Liver (tissue), 9 donors: ENCODE results near the gene SLC30A9. TPM values are rescaled to one million over a fixed set of nuclear protein-coding genes. Genes with fewer than 3 reads are reported as not detected.

Source experiments
- DNase-seq: peaks from one replicate; pipeline ENCODE4 v3.0.0-alpha.2; 2017; ENCODE audit warnings: low spot score
- H3K27ac ChIP-seq, 2 donors: one replicate each; pipeline ENCODE4 v1.7.0; 2013; ENCODE audit warnings: inconsistent platforms in 2 of 2, low read length in 2 of 2, control low read depth in 1 of 2, low read depth in 1 of 2, mild to moderate bottlenecking in 1 of 2
- H3K27me3 ChIP-seq, 4 donors: one replicate each; pipeline versions ENCODE4 v1.6.1 to v1.7.0; 2013; ENCODE audit warnings: low read length in 3 of 4, inconsistent platforms in 1 of 4, mild to moderate bottlenecking in 1 of 4, moderate library complexity in 1 of 4; ENCODE audit not compliant: control insufficient read depth in 4 of 4, insufficient read depth in 4 of 4
- H3K36me3 ChIP-seq, 4 donors: one replicate each; pipeline versions ENCODE4 v1.6.1 to v1.7.0; 2013; ENCODE audit warnings: low read length in 3 of 4, mild to moderate bottlenecking in 3 of 4, low read depth in 1 of 4, moderate library complexity in 1 of 4; ENCODE audit not compliant: control insufficient read depth in 4 of 4, insufficient read depth in 3 of 4
- H3K4me1 ChIP-seq, 4 donors: one replicate each; pipeline versions ENCODE4 v1.6.1 to v1.7.0; 2013; ENCODE audit warnings: low read length in 3 of 4, mild to moderate bottlenecking in 3 of 4, moderate library complexity in 1 of 4; ENCODE audit not compliant: control insufficient read depth in 4 of 4, insufficient read depth in 4 of 4
- H3K4me3 ChIP-seq, 3 donors: one replicate each; pipeline versions ENCODE4 v1.6.1 to v1.7.0; 2013; ENCODE audit warnings: low read length in 3 of 3, control low read depth in 1 of 3, low read depth in 1 of 3, mild to moderate bottlenecking in 1 of 3
- H3K9ac ChIP-seq, 2 donors: one replicate each; pipeline ENCODE4 v1.7.0; 2013; ENCODE audit warnings: low read length in 2 of 2, mild to moderate bottlenecking in 2 of 2, moderate library complexity in 2 of 2, control low read depth in 1 of 2, low read depth in 1 of 2
- H3K9me3 ChIP-seq, 4 donors: one replicate each; pipeline versions ENCODE4 v1.6.1 to v1.7.0; 2013; ENCODE audit warnings: low read length in 3 of 4; ENCODE audit not compliant: control insufficient read depth in 4 of 4
- ATF3 ChIP-seq: IDR thresholded peaks from 2 replicates; pipeline ENCODE4 v1.6.1; 2016; ENCODE audit warnings: antibody characterized with exemption
- EGR1 ChIP-seq, 2 donors: IDR thresholded peaks; 2 replicates each; pipeline ENCODE4 v1.6.1; 2016 to 2018; ENCODE audit warnings: antibody characterized with exemption in 2 of 2, low read depth in 2 of 2
- FOXA1 ChIP-seq: IDR thresholded peaks from 2 replicates; pipeline ENCODE4 v1.6.1; 2016; ENCODE audit warnings: antibody characterized with exemption
- FOXA2 ChIP-seq: IDR thresholded peaks from 2 replicates; pipeline ENCODE4 v1.6.1; 2016; ENCODE audit warnings: antibody characterized with exemption
- GABPA ChIP-seq, 2 donors: IDR thresholded peaks in 1 of 2; conservative IDR thresholded peaks in 1 of 2; 2 replicates each; pipeline ENCODE4 v1.6.1; 2016; ENCODE audit warnings: antibody characterized with exemption in 2 of 2, mild to moderate bottlenecking in 1 of 2, moderate library complexity in 1 of 2
- HNF4A ChIP-seq, 2 donors: conservative IDR thresholded peaks; 2 replicates each; pipeline ENCODE4 v1.6.1; 2016; ENCODE audit warnings: antibody characterized with exemption in 2 of 2, mild to moderate bottlenecking in 2 of 2
- JUND ChIP-seq, 2 donors: IDR thresholded peaks; 2 replicates each; pipeline ENCODE4 v1.6.1; 2016; ENCODE audit warnings: antibody characterized with exemption in 2 of 2
- MAX ChIP-seq: IDR thresholded peaks from 2 replicates; pipeline ENCODE4 v1.6.1; 2016; ENCODE audit warnings: antibody characterized with exemption
- RAD21 ChIP-seq, 2 donors: IDR thresholded peaks; 2 replicates each; pipeline ENCODE4 v1.6.1; 2016; ENCODE audit warnings: antibody characterized with exemption in 2 of 2, mild to moderate bottlenecking in 2 of 2
- REST ChIP-seq: IDR thresholded peaks from 2 replicates; pipeline ENCODE4 v1.6.1; 2016; ENCODE audit warnings: antibody characterized with exemption, mild to moderate bottlenecking
- RXRA ChIP-seq, 2 donors: IDR thresholded peaks; 2 replicates each; pipeline ENCODE4 v1.6.1; 2017 to 2018; ENCODE audit warnings: antibody characterized with exemption in 2 of 2, mild to moderate bottlenecking in 1 of 2
- SP1 ChIP-seq: IDR thresholded peaks from 2 replicates; pipeline ENCODE4 v1.6.1; 2018; ENCODE audit warnings: antibody characterized with exemption, mild to moderate bottlenecking
- TAF1 ChIP-seq: conservative IDR thresholded peaks from 2 replicates; pipeline ENCODE4 v1.6.1; 2016; ENCODE audit warnings: antibody characterized with exemption, mild to moderate bottlenecking
- YY1 ChIP-seq: IDR thresholded peaks from 2 replicates; pipeline ENCODE4 v1.6.1; 2016; ENCODE audit warnings: antibody characterized with exemption, mild to moderate bottlenecking
- WGBS: extraction: QIAGEN DNeasy Blood & Tissue Kit; methylation state at CpG from one replicate; pipeline ENCODE4 v1.1.7; 2013; 5-methylcytosine and 5-hydroxymethylcytosine counted together
- polyA plus RNA-seq, 2 donors: library from polyadenylated mRNA; stranded (reverse) in 1 of 2; unstranded in 1 of 2; fragments of 200-250 nt in 1 of 2; fragments of >200 nt in 1 of 2; fragmentation: Nextera tagmentation in 1 of 2; extraction: Ambion mirVana in 1 of 2; gene quantifications; one replicate each; pipeline versions ENCODE4 v1.2.1 to v1.2.3, GENCODE V29; 2013 to 2015
- total RNA-seq, 2 donors: library from RNA; depleted of rRNA; stranded (reverse); fragments of >200 nt; gene quantifications; one replicate each; pipeline ENCODE4 v1.2.3, GENCODE V29; 2014
- TF ChIP-seq, protein P1 (sequence below): IDR thresholded peaks from 2 replicates; pipeline ENCODE4 v1.6.1; 2016; ENCODE audit warnings: antibody characterized with exemption
- TF ChIP-seq, protein P2 (sequence below): fragments of 150-350 bp; IDR thresholded peaks from 2 replicates; pipeline ENCODE4 v1.5.1; 2017; ENCODE audit warnings: improper control_type of control experiment, low read depth, low read length; ENCODE audit not compliant: missing input control
- donor health status: healthy.
- donor health status: healthy.
- donor health status: healthy.
- donor health status: healthy.
- donor health status: healthy.

SLC30A9 gene
- total and polyA plus RNA-seq, 4 donors, result 13.5 to 31.0 (median 22.2) TPM

- Histone ChIP-seq H3K4me1 (peaks cover 2 to 23% (median 16%) of the 10 kb centered on the region in 4 donors), H3K4me3 (no peak overlapping the region), H3K9me3 (no peaks in the 10 kb centered on the region), H3K9ac (no peak overlapping the region), H3K27ac (no peak overlapping the region), H3K27me3 (no peaks in the 10 kb centered on the region), H3K36me3 (no peaks in the 10 kb centered on the region)
- DNase-seq, result no peak
- WGBS, result 87% methylated on average over 4 of the region's 4 CpGs
- TF ChIP-seq, protein P1, sequence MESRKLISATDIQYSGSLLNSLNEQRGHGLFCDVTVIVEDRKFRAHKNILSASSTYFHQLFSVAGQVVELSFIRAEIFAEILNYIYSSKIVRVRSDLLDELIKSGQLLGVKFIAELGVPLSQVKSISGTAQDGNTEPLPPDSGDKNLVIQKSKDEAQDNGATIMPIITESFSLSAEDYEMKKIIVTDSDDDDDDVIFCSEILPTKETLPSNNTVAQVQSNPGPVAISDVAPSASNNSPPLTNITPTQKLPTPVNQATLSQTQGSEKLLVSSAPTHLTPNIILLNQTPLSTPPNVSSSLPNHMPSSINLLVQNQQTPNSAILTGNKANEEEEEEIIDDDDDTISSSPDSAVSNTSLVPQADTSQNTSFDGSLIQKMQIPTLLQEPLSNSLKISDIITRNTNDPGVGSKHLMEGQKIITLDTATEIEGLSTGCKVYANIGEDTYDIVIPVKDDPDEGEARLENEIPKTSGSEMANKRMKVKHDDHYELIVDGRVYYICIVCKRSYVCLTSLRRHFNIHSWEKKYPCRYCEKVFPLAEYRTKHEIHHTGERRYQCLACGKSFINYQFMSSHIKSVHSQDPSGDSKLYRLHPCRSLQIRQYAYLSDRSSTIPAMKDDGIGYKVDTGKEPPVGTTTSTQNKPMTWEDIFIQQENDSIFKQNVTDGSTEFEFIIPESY, result no peak
- TF ChIP-seq REST (no peak), YY1 (no peak), RXRA (IDR thresholded peaks at IDR 0.05) (no peak), ATF3 (no peak), JUND (IDR thresholded peaks at IDR 0.05) (no peak), RAD21 (IDR thresholded peaks at IDR 0.05) (no peak)
- TF ChIP-seq, protein P2, sequence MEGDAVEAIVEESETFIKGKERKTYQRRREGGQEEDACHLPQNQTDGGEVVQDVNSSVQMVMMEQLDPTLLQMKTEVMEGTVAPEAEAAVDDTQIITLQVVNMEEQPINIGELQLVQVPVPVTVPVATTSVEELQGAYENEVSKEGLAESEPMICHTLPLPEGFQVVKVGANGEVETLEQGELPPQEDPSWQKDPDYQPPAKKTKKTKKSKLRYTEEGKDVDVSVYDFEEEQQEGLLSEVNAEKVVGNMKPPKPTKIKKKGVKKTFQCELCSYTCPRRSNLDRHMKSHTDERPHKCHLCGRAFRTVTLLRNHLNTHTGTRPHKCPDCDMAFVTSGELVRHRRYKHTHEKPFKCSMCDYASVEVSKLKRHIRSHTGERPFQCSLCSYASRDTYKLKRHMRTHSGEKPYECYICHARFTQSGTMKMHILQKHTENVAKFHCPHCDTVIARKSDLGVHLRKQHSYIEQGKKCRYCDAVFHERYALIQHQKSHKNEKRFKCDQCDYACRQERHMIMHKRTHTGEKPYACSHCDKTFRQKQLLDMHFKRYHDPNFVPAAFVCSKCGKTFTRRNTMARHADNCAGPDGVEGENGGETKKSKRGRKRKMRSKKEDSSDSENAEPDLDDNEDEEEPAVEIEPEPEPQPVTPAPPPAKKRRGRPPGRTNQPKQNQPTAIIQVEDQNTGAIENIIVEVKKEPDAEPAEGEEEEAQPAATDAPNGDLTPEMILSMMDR, result no peak
Observed at GRCh38 chr4:41992967-41993857, 2.9 kb downstream of the SLC30A9 start.

- no peaks in the 10 kb centered on the region for H3K9me3 ChIP-seq
- H3K9ac ChIP-seq, result no peak overlapping the region
- DNase-seq, result no peak
- no peaks in the 10 kb centered on the region for H3K36me3 ChIP-seq
- peaks cover 2 to 20% (median 14%) of the 10 kb centered on the region in 4 donors for H3K4me1 ChIP-seq
- 93% methylated on average over 3 of the region's 3 CpGs for WGBS
- H3K27ac ChIP-seq, result no peak overlapping the region
- H3K27me3 ChIP-seq, result no peaks in the 10 kb centered on the region
- no peak for TF ChIP-seq HNF4A (conservative IDR thresholded peaks at IDR 0.05)
- no peak for TF ChIP-seq TAF1
- TF ChIP-seq RXRA (IDR thresholded peaks at IDR 0.05), result no peak
- TF ChIP-seq MAX, result no peak
- TF ChIP-seq, protein P1, result no peak
- no peak for TF ChIP-seq FOXA2
- no peak for TF ChIP-seq RAD21 (IDR thresholded peaks at IDR 0.05)
- TF ChIP-seq, protein P2, result no peak
- TF ChIP-seq YY1, result no peak
- TF ChIP-seq GABPA (IDR thresholded peaks at IDR 0.05 in 1 of 2, conservative IDR thresholded peaks at IDR 0.05 in 1 of 2), result no peak
- no peak for TF ChIP-seq EGR1 (IDR thresholded peaks at IDR 0.05; ENCODE audit: low read depth in 2 of 2)
- no peak for TF ChIP-seq ATF3
- TF ChIP-seq SP1, result no peak
- no peak for TF ChIP-seq JUND (IDR thresholded peaks at IDR 0.05)
- no peak for TF ChIP-seq FOXA1
- no peak overlapping the region for H3K4me3 ChIP-seq
Observed at GRCh38 chr4:41994461-41994985, 4.2 kb downstream of the SLC30A9 start.
